Measurements from ENCODE around the gene NTNG1. TPM values are rescaled to one million over a fixed set of nuclear protein-coding genes. Genes with fewer than 3 reads are reported as not detected.

The NTNG1 gene
- total RNA-seq, 1 experiment from 2014 or later, result 4.4 TPM

GRCh38 chr1:107501081-107501605 lies 360.3 kb downstream of the NTNG1 start:
- no peak for DNase-seq (ENCODE audit: low spot score)

DNA sequence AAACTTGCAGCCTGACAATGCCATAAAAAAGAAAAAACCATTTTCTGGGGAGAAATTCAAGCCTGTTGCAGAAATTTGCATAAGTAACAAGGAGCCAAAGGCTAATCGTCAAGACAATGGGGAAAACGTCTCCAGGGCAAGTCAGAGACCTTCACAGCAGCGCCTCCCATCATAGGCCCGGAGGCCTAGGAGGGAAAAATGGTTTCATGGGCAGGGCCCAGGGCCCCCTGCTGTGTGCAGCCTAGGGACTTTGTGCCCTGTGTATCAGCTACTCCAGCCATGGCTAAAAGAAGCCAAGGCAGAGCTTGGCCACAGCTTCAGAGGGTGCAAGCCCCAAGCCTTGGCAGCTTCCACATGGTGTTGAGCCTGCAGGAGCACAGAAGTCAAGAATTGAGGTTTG lies 369.5 kb downstream of the NTNG1 start:
- DNase-seq (ENCODE audit: low spot score), result no peak

DNA sequence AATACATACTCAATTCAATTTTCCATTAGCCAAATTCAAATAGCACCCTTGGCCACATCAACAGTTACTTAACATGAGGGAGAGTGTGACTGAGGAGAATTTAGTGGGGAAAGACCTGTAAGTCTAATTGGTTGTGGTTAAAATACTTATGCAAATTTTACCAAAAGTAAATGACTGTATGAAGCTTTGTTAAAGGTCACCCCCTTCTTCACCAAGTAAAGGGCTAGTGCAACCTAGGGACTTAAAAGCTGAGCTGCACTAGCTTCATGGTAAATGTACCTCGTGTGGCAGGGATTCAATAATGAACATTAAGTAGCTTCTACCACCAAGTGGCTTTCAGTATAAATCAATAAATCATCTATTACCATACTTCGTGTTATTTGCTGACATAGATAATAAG lies 372.0 kb downstream of the NTNG1 start:
- no peak for DNase-seq (ENCODE audit: low spot score)

GRCh38 chr1:107514841-107515240 lies 374.0 kb downstream of the NTNG1 start:
- DNase-seq (ENCODE audit: low spot score), result no peak

DNA sequence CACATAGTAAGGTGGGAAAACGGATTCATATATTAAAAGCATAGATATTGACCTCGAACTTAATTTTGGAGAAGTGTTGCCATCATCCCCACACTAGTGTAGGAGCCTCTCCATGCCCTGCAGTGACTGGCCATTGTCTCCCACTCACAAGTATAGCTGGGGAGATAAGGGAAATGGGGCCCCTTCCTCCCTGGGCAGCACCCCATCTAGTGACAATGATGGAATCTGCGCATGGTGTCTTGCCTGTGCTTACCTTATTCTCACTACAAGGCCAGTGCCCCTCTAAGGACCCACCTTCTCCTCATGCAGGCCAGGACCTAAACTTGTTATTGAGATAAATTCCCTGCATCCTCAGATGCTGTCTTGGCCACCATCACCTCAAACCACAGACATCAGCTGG lies 374.9 kb downstream of the NTNG1 start:
- DNase-seq (ENCODE audit: low spot score), result no peak

GRCh38 chr1:107523061-107523460 lies 382.2 kb downstream of the NTNG1 start:
- DNase-seq (ENCODE audit: low spot score), result no peak

DNA sequence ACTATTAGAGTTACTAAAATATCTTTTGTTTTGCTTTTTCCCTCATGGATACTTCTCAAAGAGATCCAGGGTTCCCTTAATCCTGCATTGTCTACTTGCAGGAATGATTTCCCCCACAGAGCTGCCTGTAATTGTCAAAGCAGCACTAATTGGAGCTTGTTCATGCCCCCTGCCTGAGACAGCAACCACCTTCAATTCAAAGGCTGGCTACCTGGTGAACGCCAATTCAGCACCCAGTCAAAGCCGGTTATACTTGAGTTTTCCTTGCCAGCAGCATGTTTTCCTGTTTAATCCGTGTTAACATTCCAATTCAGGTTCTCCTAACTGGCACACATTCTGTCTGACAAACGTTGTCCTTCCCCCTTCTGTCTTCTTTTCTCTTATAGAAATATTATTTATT lies 382.9 kb downstream of the NTNG1 start:
- DNase-seq (ENCODE audit: low spot score), result no peak

DNA sequence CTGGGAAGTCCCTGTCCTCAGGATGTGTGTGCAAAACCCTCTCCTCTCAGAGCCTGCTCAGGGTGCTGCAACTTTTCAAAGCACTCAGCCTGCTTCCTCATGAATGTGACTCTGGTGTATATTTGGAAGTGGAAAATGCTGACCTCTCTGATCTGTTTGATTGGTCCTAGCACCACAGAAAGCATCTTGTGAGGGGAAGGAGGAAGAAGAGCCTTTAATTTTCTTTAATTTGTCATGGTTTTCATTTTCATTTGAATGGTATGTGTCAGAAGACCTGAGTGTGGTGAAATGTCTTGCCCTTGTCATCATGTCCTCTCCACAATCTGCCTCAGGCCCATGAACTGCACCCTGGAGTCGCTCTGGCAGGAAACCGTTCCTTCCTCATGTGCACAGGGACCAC lies 383.5 kb downstream of the NTNG1 start:
- DNase-seq (ENCODE audit: low spot score), result no peak

- DNase-seq (ENCODE audit: low spot score), result no peak
These were observed 384.3 kb downstream of the NTNG1 start for GRCh38 chr1:107525145-107525544.

GRCh38 chr1:107525961-107526360 lies 385.1 kb downstream of the NTNG1 start:
- no peak for DNase-seq (ENCODE audit: low spot score)

- DNase-seq (ENCODE audit: low spot score), result no peak
These were observed 385.8 kb downstream of the NTNG1 start for GRCh38 chr1:107526524-107527198.

- peak; percentile 63 for DNase-seq (ENCODE audit: low spot score)
These were observed 388.8 kb downstream of the NTNG1 start for GRCh38 chr1:107529511-107530149.

DNA sequence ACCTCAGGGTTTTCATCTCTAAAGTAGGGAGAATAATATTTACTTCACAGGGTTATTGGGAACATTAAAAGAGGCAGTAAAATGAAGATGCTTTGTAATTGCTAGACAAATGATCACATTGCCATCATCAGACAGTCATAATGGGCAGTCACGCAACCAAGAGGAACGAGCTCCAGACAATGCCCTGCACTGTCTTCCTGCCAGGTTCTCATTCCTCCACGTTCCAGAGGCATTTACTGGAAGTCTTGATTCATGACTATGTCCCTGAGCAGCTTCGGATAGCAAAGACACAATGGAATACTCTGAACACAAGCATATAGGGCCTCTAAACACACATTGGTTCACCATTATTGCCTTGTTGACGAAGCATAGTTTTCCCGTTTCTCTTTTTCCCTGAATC lies 389.7 kb downstream of the NTNG1 start:
- no peak for DNase-seq (ENCODE audit: low spot score)

- no peak for DNase-seq (ENCODE audit: low spot score)
These were observed 390.4 kb downstream of the NTNG1 start for GRCh38 chr1:107531065-107531908.

DNA sequence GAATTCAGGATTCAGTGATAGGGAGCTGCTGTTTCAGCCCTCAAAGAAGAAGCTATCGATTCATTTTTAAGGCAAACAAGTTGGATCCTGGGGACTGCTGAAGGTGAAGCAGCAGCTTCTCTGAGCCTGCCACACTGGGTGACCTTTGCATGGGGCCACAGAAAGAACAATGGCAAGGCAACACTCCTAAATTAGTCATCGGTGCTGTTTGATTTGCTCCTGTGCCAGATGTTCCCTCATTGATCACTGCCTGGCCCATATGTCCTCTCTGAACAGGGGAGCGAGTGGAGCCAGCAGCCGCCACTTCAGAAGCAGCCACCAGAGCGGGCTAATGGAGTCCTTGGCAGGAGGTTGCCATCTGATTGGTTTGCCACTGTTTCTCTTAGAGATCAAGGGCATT lies 391.5 kb downstream of the NTNG1 start:
- no peak for DNase-seq (ENCODE audit: low spot score)

Other genes with a start within 250 kb of the NTNG1 start
- 21.3 and 24.5 TPM in 2 replicates for gene PRMT6, start 84.4 kb upstream of the NTNG1 start, total RNA-seq (2014; rRNA removed; shearing (Covaris generic))